IMR-90 (cell line): Measurements from ENCODE around the gene MICAL2. TPM values are rescaled to one million over a fixed set of nuclear protein-coding genes. Genes with fewer than 3 reads are reported as not detected.

ENCODE experiments used
- ATAC-seq: fragments of 200-7000 bp; cut with Tn5 transposase; 2 replicates; pipeline ENCODE4 v1.9.1; 2020; ENCODE audit warnings: low read depth, mild to moderate bottlenecking, moderate library complexity
- BruUV-seq: library from RNA; stranded (reverse); fragments of 400-500 nt; replicated peaks from 2 replicates; lab custom pipeline; 2021; lab: Mats Ljungman, UMichigan
- CTCF ChIA-PET: fragments of 300-600 bp; formaldehyde crosslinking; extraction: SDS; loops from one replicate; lab custom pipeline; 2021; ENCODE audit warnings: antibody characterized with exemption; lab: Yijun Ruan, JAX
- POLR2A ChIA-PET: fragments of 300-600 bp; sonication (Branson Sonifier 250); formaldehyde crosslinking; loops from one replicate; lab custom pipeline; 2022; ENCODE audit warnings: antibody characterized with exemption; ENCODE audit not compliant: unreplicated experiment; lab: Charles Lee
- DNase-seq: peaks from one replicate; pipeline ENCODE4 v3.0.0; 2013
- H2AFZ ChIP-seq: replicated peaks from 2 replicates; pipeline ENCODE3; 2013; ENCODE audit warnings: low read length, mild to moderate bottlenecking; ENCODE audit not compliant: poor library complexity
- H2AK5ac ChIP-seq: 2 replicates; pipeline ENCODE4 v1.6.1; 2013; ENCODE audit warnings: low read depth, low read length, inconsistent platforms
- H2AK9ac ChIP-seq: replicated peaks from 2 replicates; pipeline ENCODE3; 2013; ENCODE audit warnings: mild to moderate bottlenecking, low read depth, low read length, moderate library complexity; ENCODE audit not compliant: poor library complexity
- H2BK120ac ChIP-seq: 2 replicates; pipeline ENCODE4 v1.6.1; 2013; ENCODE audit warnings: low read depth, low read length, inconsistent platforms
- H2BK15ac ChIP-seq: 3 replicates; pipeline ENCODE4 v1.6.1; 2013; ENCODE audit warnings: low read depth, low read length, inconsistent platforms
- H2BK20ac ChIP-seq: 2 replicates; pipeline ENCODE4 v1.6.1; 2013; ENCODE audit warnings: low read depth, mild to moderate bottlenecking, inconsistent platforms, low read length, moderate library complexity
- H2BK5ac ChIP-seq: 2 replicates; pipeline ENCODE4 v1.6.1; 2013; ENCODE audit warnings: mild to moderate bottlenecking, low read depth, low read length, inconsistent platforms; ENCODE audit not compliant: poor library complexity, severe bottlenecking
- H3K14ac ChIP-seq: replicated peaks from 2 replicates; pipeline ENCODE4 v1.6.1; 2013; ENCODE audit warnings: low read depth, low read length, inconsistent platforms
- H3K18ac ChIP-seq: 2 replicates; pipeline ENCODE4 v1.6.1; 2013; ENCODE audit warnings: low read depth, low read length, control low read depth
- H3K23ac ChIP-seq: 2 replicates; pipeline ENCODE4 v1.6.1; 2013; ENCODE audit warnings: low read depth, low read length, inconsistent platforms
- H3K27ac ChIP-seq: 2 replicates; pipeline ENCODE4 v1.5.1; 2013; ENCODE audit warnings: mild to moderate bottlenecking, control low read depth, low read length; ENCODE audit not compliant: insufficient read depth
- H3K27me3 ChIP-seq: 2 replicates; pipeline ENCODE4 v1.6.1; 2013; ENCODE audit warnings: low read length; ENCODE audit not compliant: control insufficient read depth, insufficient read depth
- H3K36me3 ChIP-seq: 2 replicates; pipeline ENCODE4 v1.6.1; 2013; ENCODE audit warnings: low read length, mixed read lengths; ENCODE audit not compliant: control insufficient read depth, insufficient read depth
- H3K4ac ChIP-seq: 2 replicates; pipeline ENCODE4 v1.6.1; 2013; ENCODE audit warnings: low read depth, low read length, inconsistent platforms
- H3K4me1 ChIP-seq: 2 replicates; pipeline ENCODE4 v1.6.1; 2013; ENCODE audit warnings: low read length, mixed read lengths; ENCODE audit not compliant: control insufficient read depth, insufficient read depth
- H3K4me2 ChIP-seq: 2 replicates; pipeline ENCODE4 v1.6.1; 2013; ENCODE audit warnings: low read depth, mild to moderate bottlenecking, control low read depth, low read length, moderate library complexity
- H3K4me3 ChIP-seq: 2 replicates; pipeline ENCODE4 v1.5.1; 2013; ENCODE audit warnings: low read depth, mild to moderate bottlenecking, control low read depth, low read length, moderate library complexity; ENCODE audit not compliant: insufficient read depth
- H3K56ac ChIP-seq: 2 replicates; pipeline ENCODE4 v1.6.1; 2013; ENCODE audit warnings: low read length, inconsistent platforms; ENCODE audit not compliant: insufficient read depth; ENCODE audit errors: extremely low read depth
- H3K79me1 ChIP-seq, 2 experiments: 2 replicates each; pipeline ENCODE4 v1.6.1; 2013; ENCODE audit warnings: low read length in 2 of 2, inconsistent platforms in 1 of 2, low read depth in 1 of 2
- H3K9ac ChIP-seq: 2 replicates; pipeline ENCODE4 v1.6.1; 2013; ENCODE audit warnings: low read depth, low read length, control low read depth
- H3K9me1 ChIP-seq: 2 replicates; pipeline ENCODE4 v1.6.1; 2013; ENCODE audit warnings: low read length, inconsistent platforms; ENCODE audit not compliant: insufficient read depth
- H3K9me3 ChIP-seq: 2 replicates; pipeline ENCODE4 v1.6.1; 2013; ENCODE audit warnings: low read length; ENCODE audit not compliant: control insufficient read depth, insufficient read depth
- H4K20me1 ChIP-seq: 2 replicates; pipeline ENCODE4 v1.6.1; 2013; ENCODE audit warnings: low read length, inconsistent platforms; ENCODE audit not compliant: insufficient read depth
- H4K5ac ChIP-seq: 2 replicates; pipeline ENCODE4 v1.6.1; 2013; ENCODE audit warnings: mild to moderate bottlenecking, low read depth, low read length, control low read depth
- H4K8ac ChIP-seq, 2 experiments: 2 replicates each; pipeline ENCODE4 v1.6.1; 2013; ENCODE audit warnings: low read depth in 2 of 2, low read length in 2 of 2, control low read depth in 1 of 2, inconsistent platforms in 1 of 2
- H4K91ac ChIP-seq: 2 replicates; pipeline ENCODE4 v1.6.1; 2013; ENCODE audit warnings: low read depth, low read length, inconsistent platforms; ENCODE audit not compliant: insufficient read depth
- BHLHE40 ChIP-seq: fragments of 150-350 bp; IDR thresholded peaks from 2 replicates; pipeline ENCODE4 v1.6.1; 2016; ENCODE audit warnings: mild to moderate bottlenecking, low read depth, low read length
- FOS ChIP-seq: fragments of 150-350 bp; IDR thresholded peaks from 2 replicates; pipeline ENCODE4 v1.6.1; 2016; ENCODE audit warnings: low read depth, low read length
- MAFK ChIP-seq: IDR thresholded peaks from 2 replicates; pipeline ENCODE4 v1.6.1; 2012; ENCODE audit warnings: low read depth, low read length, improper control_type of control experiment
- MAZ ChIP-seq: IDR thresholded peaks from 2 replicates; pipeline ENCODE4 v1.6.1; 2012; ENCODE audit warnings: low read depth, mild to moderate bottlenecking, low read length, improper control_type of control experiment, moderate library complexity, borderline replicate concordance
- POLR2A ChIP-seq: IDR thresholded peaks from 2 replicates; pipeline ENCODE4 v1.6.1; 2012; ENCODE audit warnings: mild to moderate bottlenecking, low read depth, low read length
- RAD21 ChIP-seq: IDR thresholded peaks from 2 replicates; pipeline ENCODE4 v1.6.1; 2012; ENCODE audit warnings: low read length, improper control_type of control experiment
- RCOR1 ChIP-seq: IDR thresholded peaks from 2 replicates; pipeline ENCODE4 v1.6.1; 2012; ENCODE audit warnings: mild to moderate bottlenecking, low read length, improper control_type of control experiment; ENCODE audit not compliant: insufficient replicate concordance
- RFX5 ChIP-seq: IDR thresholded peaks from 2 replicates; pipeline ENCODE4 v1.8.0; 2012; ENCODE audit warnings: low read depth, mild to moderate bottlenecking, low read length, moderate library complexity
- SMC3 ChIP-seq: fragments of 150-350 bp; IDR thresholded peaks from 2 replicates; pipeline ENCODE4 v1.6.1; 2016; ENCODE audit warnings: low read depth, mild to moderate bottlenecking, antibody characterized with exemption, low read length, moderate library complexity
- WGBS, 2 experiments: methylation state at CpG; one replicate each; pipeline versions ENCODE4 v1.1.5 to v1.1.7; 2013; ENCODE audit warnings: missing lambda C conversion rate in 2 of 2; ENCODE audit not compliant: insufficient read length in 1 of 2; ENCODE audit errors: extremely low coverage in 2 of 2; 5-methylcytosine and 5-hydroxymethylcytosine counted together
- dilution Hi-C: fragments of 300-500 bp; cut with HindIII; formaldehyde crosslinking; loops from one replicate; pipeline ENCODE4 v1.14.3; 2018; ENCODE audit warnings: low sequenced_read_pairs; ENCODE audit not compliant: unreplicated experiment
- in situ Hi-C: fragments of 300-500 bp; cut with MboI; formaldehyde crosslinking; loops from 3 replicates; pipeline ENCODE4 v1.14.3; 2019; ENCODE audit warnings: low sequenced_read_pairs, inconsistent platforms, mixed read lengths
- intact Hi-C: fragments of 100-400 bp; cut with micrococcal nuclease; formaldehyde crosslinking; loops from 2 replicates; pipeline ENCODE4 v1.10.0; 2022
- polyA plus RNA-seq, 3 experiments: library from polyadenylated mRNA; depleted of rRNA; stranded (reverse); fragments of >200 nt; gene quantifications; 2 replicates each; pipeline ENCODE4 v1.2.3, GENCODE V29; 2012; ENCODE audit warnings: low replicate concordance in 1 of 3
- total RNA-seq: library from RNA; depleted of rRNA; stranded (reverse); fragments of >200 nt; gene quantifications from 2 replicates; pipeline ENCODE4 v1.2.3, GENCODE V29; 2012
- TF ChIP-seq, protein P1 (sequence below): conservative IDR thresholded peaks from 2 replicates; pipeline ENCODE4 v1.5.1; 2012; ENCODE audit warnings: mild to moderate bottlenecking, low read depth, low read length, improper control_type of control experiment
- TF ChIP-seq, protein P2 (sequence below): fragments of 150-350 bp; IDR thresholded peaks from 2 replicates; pipeline ENCODE4 v1.6.1; 2016; ENCODE audit warnings: low read depth, mild to moderate bottlenecking, low read length, moderate library complexity, borderline replicate concordance

The MICAL2 gene
- total and polyA plus RNA-seq, 2 of the 4 experiments (the other 2 are of a cell fraction): 170 to 336 TPM

DNA sequence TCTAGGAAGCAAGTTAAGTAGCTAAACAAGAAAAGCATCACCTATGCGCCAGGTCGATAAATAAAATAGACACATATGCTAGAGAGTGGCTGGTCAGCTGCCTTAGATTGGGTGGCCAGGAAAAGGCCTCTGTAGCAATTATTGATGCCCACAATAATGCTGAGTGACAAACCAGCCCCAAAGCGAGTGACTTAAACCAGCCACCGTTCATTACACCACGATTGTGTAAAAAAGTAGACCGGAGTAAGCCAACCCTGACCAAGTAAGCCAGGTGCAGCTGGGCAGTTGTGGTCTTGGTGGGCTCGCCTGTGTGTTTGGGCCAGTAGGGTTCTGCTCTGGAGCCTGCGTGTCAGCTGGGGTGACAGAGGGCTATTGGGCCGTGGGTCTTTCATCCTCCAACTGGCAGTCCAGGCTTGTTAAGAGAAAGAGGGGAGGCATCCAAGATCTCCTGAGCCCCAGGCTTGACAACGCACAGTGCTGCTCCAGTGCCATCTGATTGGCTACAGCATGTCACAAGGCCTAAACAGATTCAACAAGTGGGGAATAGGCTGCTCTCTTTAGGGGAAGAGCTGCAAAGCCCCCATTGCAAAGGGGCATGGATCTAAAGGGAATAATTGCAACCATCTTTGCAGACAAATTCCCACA lies 166.6 kb downstream of the MICAL2 start:
- ChIA-PET CTCF (interaction anchor here (0.6 kb wide), 1 partner anchor 346 kb away, joined by 3 read pairs; no protein-coding TSS in a partner anchor), POLR2A (no interaction called here)
- Histone ChIP-seq H3K23ac (no peak overlapping the region), H3K56ac (no peak overlapping the region), H3K9ac (no peak overlapping the region), H2BK20ac (no peak overlapping the region), H3K27ac (no peak overlapping the region), H4K91ac (0 out of 2 replicates have a peak overlapping the region, but pooled peaks have one; percentile 37), H2BK5ac (no peak overlapping the region), H3K4me2 (no peak overlapping the region), H2BK120ac (0 out of 2 replicates have a peak overlapping the region, but pooled peaks have one; percentile 44), H3K4ac (peak overlapping the region; percentile 29), H3K14ac (no peak overlapping the region), H4K8ac (no peak overlapping the region), H3K27me3 (no peaks in the 10 kb centered on the region), H4K5ac (no peak overlapping the region), H3K9me3 (no peaks in the 10 kb centered on the region), H4K20me1 (no peaks in the 10 kb centered on the region), H3K36me3 (no peaks in the 10 kb centered on the region), H3K18ac (no peak overlapping the region), H2AFZ (no peak overlapping the region), H2AK5ac (peak overlapping the region; percentile 2), H3K9me1 (peaks cover 48% of the 10 kb centered on the region), H2BK15ac (no peak overlapping the region), H3K4me3 (no peak overlapping the region), H3K79me1 (peaks cover 5 to 36% of the 10 kb centered on the region in 2 experiments; a peak in 3 of 4 replicates), H2AK9ac (no peak overlapping the region), H3K4me1 (peaks cover 15% of the 10 kb centered on the region)
- in situ Hi-C loops: loop anchor here (25.0 kb wide), 1 partner anchor 1240 kb away; no protein-coding TSS in a partner anchor
- dilution Hi-C loops: no loop called here
- DNase-seq (no peak), ATAC-seq (no peak)
- BruUV-seq: no TSS peak
- WGBS, 2 experiments: 92% methylated on average over 4 of the region's 10 CpGs; no CpG with 5 or more reads in 1 of the 2 experiments
- intact Hi-C loops: no loop called here
- TF ChIP-seq FOS (no peak), RCOR1 (no peak), RAD21 (no peak), MAFK (no peak), SMC3 (no peak), BHLHE40 (no peak), POLR2A (no peak), RFX5 (no peak), MAZ (no peak)
- TF ChIP-seq, protein P1, sequence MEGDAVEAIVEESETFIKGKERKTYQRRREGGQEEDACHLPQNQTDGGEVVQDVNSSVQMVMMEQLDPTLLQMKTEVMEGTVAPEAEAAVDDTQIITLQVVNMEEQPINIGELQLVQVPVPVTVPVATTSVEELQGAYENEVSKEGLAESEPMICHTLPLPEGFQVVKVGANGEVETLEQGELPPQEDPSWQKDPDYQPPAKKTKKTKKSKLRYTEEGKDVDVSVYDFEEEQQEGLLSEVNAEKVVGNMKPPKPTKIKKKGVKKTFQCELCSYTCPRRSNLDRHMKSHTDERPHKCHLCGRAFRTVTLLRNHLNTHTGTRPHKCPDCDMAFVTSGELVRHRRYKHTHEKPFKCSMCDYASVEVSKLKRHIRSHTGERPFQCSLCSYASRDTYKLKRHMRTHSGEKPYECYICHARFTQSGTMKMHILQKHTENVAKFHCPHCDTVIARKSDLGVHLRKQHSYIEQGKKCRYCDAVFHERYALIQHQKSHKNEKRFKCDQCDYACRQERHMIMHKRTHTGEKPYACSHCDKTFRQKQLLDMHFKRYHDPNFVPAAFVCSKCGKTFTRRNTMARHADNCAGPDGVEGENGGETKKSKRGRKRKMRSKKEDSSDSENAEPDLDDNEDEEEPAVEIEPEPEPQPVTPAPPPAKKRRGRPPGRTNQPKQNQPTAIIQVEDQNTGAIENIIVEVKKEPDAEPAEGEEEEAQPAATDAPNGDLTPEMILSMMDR: no peak
- TF ChIP-seq, protein P2, sequence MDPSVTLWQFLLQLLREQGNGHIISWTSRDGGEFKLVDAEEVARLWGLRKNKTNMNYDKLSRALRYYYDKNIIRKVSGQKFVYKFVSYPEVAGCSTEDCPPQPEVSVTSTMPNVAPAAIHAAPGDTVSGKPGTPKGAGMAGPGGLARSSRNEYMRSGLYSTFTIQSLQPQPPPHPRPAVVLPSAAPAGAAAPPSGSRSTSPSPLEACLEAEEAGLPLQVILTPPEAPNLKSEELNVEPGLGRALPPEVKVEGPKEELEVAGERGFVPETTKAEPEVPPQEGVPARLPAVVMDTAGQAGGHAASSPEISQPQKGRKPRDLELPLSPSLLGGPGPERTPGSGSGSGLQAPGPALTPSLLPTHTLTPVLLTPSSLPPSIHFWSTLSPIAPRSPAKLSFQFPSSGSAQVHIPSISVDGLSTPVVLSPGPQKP: no peak
